Hair follicular keratinocyte (primary cell): ENCODE results near the gene AHR. TPM values are rescaled to one million over a fixed set of nuclear protein-coding genes. Genes with fewer than 3 reads are reported as not detected.

Experiments used
- total RNA-seq: library from RNA; depleted of rRNA; stranded (reverse); fragments of >200 nt; gene quantifications from 2 replicates; pipeline ENCODE4 v1.2.3, GENCODE V29; 2015

AHR gene
- total RNA-seq, result 27.4 and 28.7 TPM in 2 replicates

GRCh38 chr7:17298102-17298839 lies at the start of gene AHR:
TSS of gene AHR (plus strand) at chr7:17298652. CDS start at chr7:17299265, 613 bp downstream.

